ENCODE measurements around the gene KDM3B.

Gene KDM3B

GRCh38 chr5:138352071-138352721 is at the start of gene KDM3B:
Gene KDM3B (plus strand): TSS chr5:138352685. CDS start chr5:138352796, 111 bp downstream.
- TF ChIP-seq EZH2phosphoT487 (IDR thresholded peaks at IDR 0.05; ENCODE audit: borderline replicate concordance) (no peak), CTCF (conservative IDR thresholded peaks at IDR 0.05; ENCODE audit: low read length) (peak; percentile 98)
- peaks cover 46% of the 10 kb centered on the region for H3K79me2 ChIP-seq (ENCODE audit: insufficient read depth, low read length)
- H4K20me1 ChIP-seq (ENCODE audit: insufficient read depth, low read length, poor library complexity, severe bottlenecking) = peaks cover 38% of the 10 kb centered on the region
- no peaks in the 10 kb centered on the region for H3K27me3 ChIP-seq (ENCODE audit: insufficient read depth, low read length, poor library complexity, severe bottlenecking)
- no peaks in the 10 kb centered on the region for H3K9me2 ChIP-seq (replicated peaks; ENCODE audit: low read depth, low read length)
- H3K4me2 ChIP-seq (ENCODE audit: low read depth, low read length, poor library complexity, severe bottlenecking) = peak within 1 kb of the TSS; percentile 91
- peak within 1 kb of the TSS; percentile 98 for H3K4me3 ChIP-seq (ENCODE audit: low read length, poor library complexity, severe bottlenecking)
- H3K9me3 ChIP-seq (ENCODE audit: insufficient read depth, low read depth, low read length) = no peaks in the 10 kb centered on the region
- H2AFZ ChIP-seq (ENCODE audit: low read length) = peak within 1 kb of the TSS; percentile 83
- H3K36me3 ChIP-seq (ENCODE audit: insufficient read depth, low read length) = peaks cover 10% of the 10 kb centered on the region; the same call in 1 of the 2 replicates
- H3F3A ChIP-seq (ENCODE audit: low read depth) = no peaks in the 10 kb centered on the region
- H3K4me1 ChIP-seq (ENCODE audit: insufficient read depth, low read length, poor library complexity, severe bottlenecking) = peaks cover 32% of the 10 kb centered on the region
- H3K9ac ChIP-seq (ENCODE audit: low read depth, low read length, poor library complexity, severe bottlenecking) = peak within 1 kb of the TSS; percentile 97

GRCh38 chr5:138303372-138303771 is 49.1 kb upstream of the KDM3B start:
- no peak overlapping the region for H3K4me2 ChIP-seq (ENCODE audit: low read depth, low read length, poor library complexity, severe bottlenecking)
- no peaks in the 10 kb centered on the region for H3F3A ChIP-seq (ENCODE audit: low read depth)
- no peak overlapping the region for H3K4me3 ChIP-seq (ENCODE audit: low read length, poor library complexity, severe bottlenecking)
- no peaks in the 10 kb centered on the region for H3K27me3 ChIP-seq (ENCODE audit: insufficient read depth, low read length, poor library complexity, severe bottlenecking)
- H3K79me2 ChIP-seq (ENCODE audit: insufficient read depth, low read length) = no peaks in the 10 kb centered on the region
- H3K9ac ChIP-seq (ENCODE audit: low read depth, low read length, poor library complexity, severe bottlenecking) = no peak overlapping the region
- no peaks in the 10 kb centered on the region for H3K9me3 ChIP-seq (ENCODE audit: insufficient read depth, low read depth, low read length)
- H3K9me2 ChIP-seq (replicated peaks; ENCODE audit: low read depth, low read length) = no peaks in the 10 kb centered on the region
- H2AFZ ChIP-seq (ENCODE audit: low read length) = no peak overlapping the region
- H3K36me3 ChIP-seq (ENCODE audit: insufficient read depth, low read length) = peaks cover 9% of the 10 kb centered on the region; the same call in 1 of the 2 replicates
- TF ChIP-seq CTCF (conservative IDR thresholded peaks at IDR 0.05; ENCODE audit: low read length) = no peak
- TF ChIP-seq EZH2phosphoT487 (IDR thresholded peaks at IDR 0.05; ENCODE audit: borderline replicate concordance) = no peak
- no peaks in the 10 kb centered on the region for H3K4me1 ChIP-seq (ENCODE audit: insufficient read depth, low read length, poor library complexity, severe bottlenecking)
- no peaks in the 10 kb centered on the region for H4K20me1 ChIP-seq (ENCODE audit: insufficient read depth, low read length, poor library complexity, severe bottlenecking)

- Histone ChIP-seq H3K79me2 (ENCODE audit: insufficient read depth, low read length) (no peaks in the 10 kb centered on the region), H3K36me3 (ENCODE audit: insufficient read depth, low read length) (peaks cover 7% of the 10 kb centered on the region; the same call in 1 of the 2 replicates)
Measured at GRCh38 chr5:138305797-138306196, 46.7 kb upstream of the KDM3B start.

More at GRCh38 chr5:138305797-138306196, 46.7 kb upstream of the KDM3B start:
- Histone ChIP-seq H3K27me3 (ENCODE audit: insufficient read depth, low read length, poor library complexity, severe bottlenecking) (no peaks in the 10 kb centered on the region), H3K4me3 (ENCODE audit: low read length, poor library complexity, severe bottlenecking) (no peak overlapping the region), H3F3A (ENCODE audit: low read depth) (no peaks in the 10 kb centered on the region), H3K9ac (ENCODE audit: low read depth, low read length, poor library complexity, severe bottlenecking) (no peak overlapping the region), H3K4me2 (ENCODE audit: low read depth, low read length, poor library complexity, severe bottlenecking) (no peak overlapping the region), H3K9me2 (replicated peaks; ENCODE audit: low read depth, low read length) (no peaks in the 10 kb centered on the region), H2AFZ (ENCODE audit: low read length) (no peak overlapping the region), H3K9me3 (ENCODE audit: insufficient read depth, low read depth, low read length) (no peaks in the 10 kb centered on the region), H3K4me1 (ENCODE audit: insufficient read depth, low read length, poor library complexity, severe bottlenecking) (no peaks in the 10 kb centered on the region), H4K20me1 (ENCODE audit: insufficient read depth, low read length, poor library complexity, severe bottlenecking) (no peaks in the 10 kb centered on the region)
- TF ChIP-seq CTCF (conservative IDR thresholded peaks at IDR 0.05; ENCODE audit: low read length) (no peak), EZH2phosphoT487 (IDR thresholded peaks at IDR 0.05; ENCODE audit: borderline replicate concordance) (no peak)
